Nephron (organoid): ENCODE data around the gene DDX31.

Source experiments
- H3K27ac Mint-ChIP-seq, 3 experiments: 2 replicates each; pipeline ENCODE4 v1.8.0; 2020; ENCODE audit warnings: mixed read lengths in 3 of 3, mild to moderate bottlenecking in 2 of 3, moderate library complexity in 1 of 3
- H3K27me3 Mint-ChIP-seq: 2 replicates; pipeline ENCODE4 v1.8.0; 2021; ENCODE audit warnings: low read depth, mild to moderate bottlenecking, moderate library complexity, mixed read lengths
- H3K36me3 Mint-ChIP-seq: 2 replicates; pipeline ENCODE4 v1.8.0; 2020; ENCODE audit warnings: low read depth, mixed read lengths
- H3K4me1 Mint-ChIP-seq: 2 replicates; pipeline ENCODE4 v1.8.0; 2020; ENCODE audit warnings: mixed read lengths
- H3K4me3 Mint-ChIP-seq, 3 experiments: 2 replicates each; pipeline ENCODE4 v1.8.0; 2020; ENCODE audit warnings: mild to moderate bottlenecking in 3 of 3, mixed read lengths in 3 of 3, moderate library complexity in 2 of 3
- H3K9me3 Mint-ChIP-seq: 2 replicates; pipeline ENCODE4 v1.8.0; 2020; ENCODE audit warnings: mixed read lengths
- CTCF ChIP-seq, 3 experiments: fragments of 200-600 bp; sonication (generic); IDR thresholded peaks; one replicate each; pipeline ENCODE4 v1.5.0; 2021; ENCODE audit warnings: antibody characterized with exemption in 3 of 3; ENCODE audit not compliant: unreplicated experiment in 3 of 3

Gene DDX31

GRCh38 chr9:132547976-132548730, 121.6 kb downstream of the DDX31 start:
- peak overlapping the region in 1 of 3 experiments; percentile 8 for H3K4me3 Mint-ChIP-seq
- H3K36me3 Mint-ChIP-seq: no peaks in the 10 kb centered on the region
- TF ChIP-seq CTCF (IDR thresholded peaks at IDR 0.05; ENCODE audit: unreplicated experiment in 3 of 3): no peak
- H3K27ac Mint-ChIP-seq: peak overlapping the region; percentile 75 to 86 (median 83)
- no peaks in the 10 kb centered on the region for H3K9me3 Mint-ChIP-seq
- peaks cover 29% of the 10 kb centered on the region for H3K27me3 Mint-ChIP-seq
- peaks cover 48% of the 10 kb centered on the region for H3K4me1 Mint-ChIP-seq

- peak overlapping the region in 1 of 3 experiments; percentile 62 for H3K27ac Mint-ChIP-seq
- no peak for TF ChIP-seq CTCF (IDR thresholded peaks at IDR 0.05; ENCODE audit: unreplicated experiment in 3 of 3)
- no peaks in the 10 kb centered on the region for H3K9me3 Mint-ChIP-seq
- H3K4me1 Mint-ChIP-seq: peaks cover 48% of the 10 kb centered on the region
- H3K27me3 Mint-ChIP-seq: peaks cover 32% of the 10 kb centered on the region
- peak overlapping the region in 2 of 3 experiments; percentile 8 to 38 for H3K4me3 Mint-ChIP-seq
- no peaks in the 10 kb centered on the region for H3K36me3 Mint-ChIP-seq
Measured at GRCh38 chr9:132547436-132547835, 122.3 kb downstream of the DDX31 start.

- no peak for TF ChIP-seq CTCF (IDR thresholded peaks at IDR 0.05; ENCODE audit: unreplicated experiment in 3 of 3)
- peak overlapping the region in 1 of 3 experiments; percentile 90 for H3K27ac Mint-ChIP-seq
- H3K36me3 Mint-ChIP-seq: no peaks in the 10 kb centered on the region
- peaks cover 29% of the 10 kb centered on the region for H3K27me3 Mint-ChIP-seq
- H3K4me3 Mint-ChIP-seq: peak overlapping the region in 1 of 3 experiments; percentile 38
- H3K4me1 Mint-ChIP-seq: peaks cover 48% of the 10 kb centered on the region
- H3K9me3 Mint-ChIP-seq: no peaks in the 10 kb centered on the region
Measured at GRCh38 chr9:132547052-132547431, 122.7 kb downstream of the DDX31 start.

GRCh38 chr9:132546148-132547051, 123.4 kb downstream of the DDX31 start:
- peaks cover 48% of the 10 kb centered on the region for H3K4me1 Mint-ChIP-seq

GRCh38 chr9:132545578-132545977, 124.2 kb downstream of the DDX31 start:
- Mint-ChIP-seq H3K9me3 (no peaks in the 10 kb centered on the region), H3K36me3 (no peaks in the 10 kb centered on the region), H3K4me1 (peaks cover 48% of the 10 kb centered on the region), H3K4me3 (no peak overlapping the region), H3K27me3 (peaks cover 30% of the 10 kb centered on the region), H3K27ac (peak overlapping the region in 1 of 3 experiments; percentile 90)
- TF ChIP-seq CTCF (IDR thresholded peaks at IDR 0.05; ENCODE audit: unreplicated experiment in 3 of 3): no peak

More at GRCh38 chr9:132546148-132547051, 123.4 kb downstream of the DDX31 start:
- Mint-ChIP-seq H3K36me3 (no peaks in the 10 kb centered on the region), H3K27me3 (peaks cover 30% of the 10 kb centered on the region), H3K4me3 (peak overlapping the region; percentile 55 to 66 (median 64)), H3K9me3 (no peaks in the 10 kb centered on the region), H3K27ac (peak overlapping the region in 2 of 3 experiments; percentile 87 to 90)
- TF ChIP-seq CTCF (IDR thresholded peaks at IDR 0.05; ENCODE audit: unreplicated experiment in 3 of 3): peak; percentile 60 to 68 (median 61)
